HUES6 (cell line): ENCODE measurements around the gene DCLK3.

Experiments
- H3K27ac ChIP-seq: 2 replicates; pipeline ENCODE4 v1.7.0; 2013; ENCODE audit warnings: low read depth, mild to moderate bottlenecking, low read length, inconsistent platforms
- H3K27me3 ChIP-seq: 2 replicates; pipeline ENCODE4 v1.6.1; 2013; ENCODE audit warnings: low read length; ENCODE audit not compliant: control insufficient read depth, insufficient read depth
- H3K36me3 ChIP-seq: 2 replicates; pipeline ENCODE4 v1.6.1; 2013; ENCODE audit warnings: low read length; ENCODE audit not compliant: control insufficient read depth, insufficient read depth
- H3K4me1 ChIP-seq: 2 replicates; pipeline ENCODE4 v1.6.1; 2013; ENCODE audit warnings: low read length; ENCODE audit not compliant: control insufficient read depth, insufficient read depth
- H3K4me3 ChIP-seq: 2 replicates; pipeline ENCODE4 v1.5.1; 2013; ENCODE audit warnings: low read depth, low read length
- H3K9ac ChIP-seq: one replicate; pipeline ENCODE4 v1.6.1; 2013; ENCODE audit warnings: mild to moderate bottlenecking, low read length
- H3K9me3 ChIP-seq: 2 replicates; pipeline ENCODE4 v1.6.1; 2013; ENCODE audit warnings: low read depth, low read length; ENCODE audit not compliant: control insufficient read depth, insufficient read depth

The DCLK3 gene

DNA sequence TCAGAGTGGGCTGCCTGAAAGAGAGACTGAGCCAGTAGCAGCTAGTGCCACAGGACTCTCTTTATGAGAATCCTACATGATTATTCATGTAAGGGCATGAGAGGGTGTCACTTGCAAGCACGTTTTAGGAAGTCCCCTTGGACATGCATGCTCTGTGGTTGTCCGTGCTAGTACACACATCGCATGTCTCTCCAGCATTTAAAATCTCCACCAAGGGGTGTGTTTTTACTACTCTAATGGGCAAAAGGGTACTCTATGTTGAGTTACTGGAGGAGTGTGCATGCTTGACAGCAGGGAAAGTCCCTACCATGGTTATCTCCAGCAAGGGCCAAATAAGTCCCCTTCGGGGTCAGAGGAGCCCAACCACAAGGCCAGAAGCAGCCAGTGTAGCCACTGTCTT is 70.7 kb downstream of the DCLK3 start:
- Histone ChIP-seq H3K4me3 (no peak overlapping the region), H3K27me3 (no peaks in the 10 kb centered on the region), H3K4me1 (peaks cover 2% of the 10 kb centered on the region; the same call in 1 of the 2 replicates), H3K9ac (no peak overlapping the region), H3K36me3 (no peaks in the 10 kb centered on the region), H3K9me3 (peaks cover 10% of the 10 kb centered on the region), H3K27ac (no peak overlapping the region)

DNA sequence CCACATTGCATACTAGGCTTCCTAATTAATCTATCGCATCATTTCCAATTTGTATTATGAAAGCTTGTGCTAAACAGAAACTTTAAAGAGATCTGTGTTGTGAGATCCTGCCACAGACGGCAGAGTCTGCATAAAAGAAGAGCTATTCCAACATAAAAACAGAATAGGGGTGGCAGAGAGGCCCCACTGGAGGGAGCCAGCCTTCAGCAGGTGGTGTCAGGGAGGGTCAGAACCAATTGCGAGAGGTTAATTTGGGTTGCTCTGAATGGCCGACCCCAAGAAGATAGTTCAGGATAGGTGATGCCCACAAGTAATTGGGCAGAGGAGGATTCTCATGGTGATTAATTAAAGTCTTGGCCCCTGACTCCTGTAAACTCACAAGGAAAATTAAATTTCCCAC is 74.8 kb downstream of the DCLK3 start:
- no peak overlapping the region for H3K9ac ChIP-seq

DNA sequence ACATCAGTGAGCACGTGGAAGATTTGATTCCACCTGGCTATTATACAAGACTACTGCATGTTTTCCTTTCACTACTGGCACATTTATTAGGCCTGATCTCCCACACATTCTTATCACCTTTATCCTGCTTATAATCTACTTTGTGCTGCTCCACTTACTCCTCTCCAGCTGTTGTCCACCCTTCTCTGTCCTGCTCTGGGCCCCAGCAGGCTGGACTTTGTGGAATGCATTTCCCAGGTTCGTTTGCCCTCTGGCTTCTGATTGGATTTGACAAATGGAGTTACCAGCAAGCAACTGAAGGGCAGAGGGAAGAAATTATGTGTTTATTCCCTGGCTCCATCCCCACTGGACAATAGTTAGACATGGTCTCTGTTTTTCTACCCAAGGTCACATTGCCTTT is 75.5 kb downstream of the DCLK3 start:
- peaks cover 7% of the 10 kb centered on the region; the same call in 1 of the 2 replicates for H3K9me3 ChIP-seq
- no peak overlapping the region for H3K9ac ChIP-seq
- no peak overlapping the region for H3K27ac ChIP-seq
- no peak overlapping the region for H3K4me3 ChIP-seq
- no peaks in the 10 kb centered on the region; the same call in 1 of the 2 replicates for H3K4me1 ChIP-seq
- no peaks in the 10 kb centered on the region for H3K36me3 ChIP-seq
- no peaks in the 10 kb centered on the region for H3K27me3 ChIP-seq

More for the DNA sequence above, 74.8 kb downstream of the DCLK3 start:
- no peaks in the 10 kb centered on the region; the same call in 1 of the 2 replicates for H3K4me1 ChIP-seq
- H3K9me3 ChIP-seq = peaks cover 10% of the 10 kb centered on the region
- H3K27me3 ChIP-seq = no peaks in the 10 kb centered on the region
- H3K4me3 ChIP-seq = no peak overlapping the region
- no peaks in the 10 kb centered on the region for H3K36me3 ChIP-seq
- H3K27ac ChIP-seq = no peak overlapping the region

DNA sequence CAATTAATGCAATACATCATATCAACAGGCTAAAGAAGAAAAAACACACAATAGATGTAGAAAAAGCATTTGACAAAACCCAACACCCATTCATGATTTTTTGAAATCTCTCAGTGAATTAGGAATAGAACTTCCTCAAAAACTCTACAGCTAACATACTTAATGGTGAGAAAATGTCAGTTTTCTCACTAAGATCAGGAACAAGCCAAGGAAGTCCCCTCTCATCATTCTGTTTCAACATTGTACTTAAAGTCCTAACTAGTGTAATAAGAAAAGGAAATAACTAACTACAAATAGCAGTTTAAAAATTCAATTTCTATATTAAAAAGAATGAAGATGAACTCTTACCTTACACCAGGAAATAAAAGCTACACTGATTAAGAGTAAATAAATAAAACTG is 77.8 kb downstream of the DCLK3 start:
- no peaks in the 10 kb centered on the region for H3K36me3 ChIP-seq
- H3K27me3 ChIP-seq = no peaks in the 10 kb centered on the region
- no peaks in the 10 kb centered on the region; the same call in 1 of the 2 replicates for H3K4me1 ChIP-seq
- no peak overlapping the region for H3K4me3 ChIP-seq
- no peak overlapping the region for H3K9ac ChIP-seq
- H3K9me3 ChIP-seq = peaks cover under 1% of the 10 kb centered on the region; the same call in 1 of the 2 replicates
- H3K27ac ChIP-seq = no peak overlapping the region

DNA sequence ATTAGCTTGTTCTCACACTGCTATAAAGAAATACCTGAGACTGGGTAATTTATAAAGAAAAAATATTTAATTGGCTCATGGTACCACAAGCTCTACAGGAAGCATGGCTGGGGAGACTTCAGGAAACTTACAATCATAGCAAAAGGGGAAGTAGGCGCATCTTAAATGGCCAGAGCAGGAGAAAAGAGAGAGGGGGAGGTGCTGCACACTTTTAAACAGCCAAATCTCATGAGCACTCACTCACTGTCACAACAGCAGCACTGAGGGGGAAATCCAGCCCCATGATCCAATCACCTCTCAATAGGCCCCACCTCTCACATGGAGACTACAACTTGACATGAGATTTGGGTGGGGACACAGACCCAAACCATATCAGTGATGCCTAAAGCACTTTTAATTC is 82.5 kb downstream of the DCLK3 start:
- Histone ChIP-seq H3K4me1 (no peaks in the 10 kb centered on the region), H3K9me3 (peaks cover 15% of the 10 kb centered on the region), H3K9ac (no peak overlapping the region), H3K36me3 (no peaks in the 10 kb centered on the region), H3K27me3 (no peaks in the 10 kb centered on the region), H3K27ac (no peak overlapping the region), H3K4me3 (no peak overlapping the region)

DNA sequence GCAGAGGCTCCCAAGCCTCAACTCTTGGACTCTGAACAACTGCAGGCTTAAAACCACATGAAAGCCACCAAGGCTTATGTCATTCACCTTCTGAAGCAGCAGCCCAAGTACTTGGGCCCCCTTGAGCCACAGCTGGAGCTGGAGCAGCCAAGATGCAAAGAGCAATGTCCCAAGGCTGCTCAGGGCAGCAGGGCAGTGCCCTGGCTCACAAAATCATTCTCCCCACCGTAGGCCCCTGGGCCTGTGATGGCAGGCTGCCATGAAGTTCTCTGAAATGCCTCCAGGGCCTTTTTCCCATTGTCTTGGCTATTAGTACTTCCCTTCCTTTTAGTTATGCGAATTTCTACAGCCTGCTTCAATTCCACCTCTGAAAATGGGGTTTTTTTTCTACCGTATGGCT is 83.4 kb downstream of the DCLK3 start:
- Histone ChIP-seq H3K27me3 (no peaks in the 10 kb centered on the region), H3K27ac (no peak overlapping the region), H3K4me1 (no peaks in the 10 kb centered on the region), H3K9me3 (peaks cover 15% of the 10 kb centered on the region), H3K36me3 (no peaks in the 10 kb centered on the region), H3K4me3 (no peak overlapping the region), H3K9ac (no peak overlapping the region)

DNA sequence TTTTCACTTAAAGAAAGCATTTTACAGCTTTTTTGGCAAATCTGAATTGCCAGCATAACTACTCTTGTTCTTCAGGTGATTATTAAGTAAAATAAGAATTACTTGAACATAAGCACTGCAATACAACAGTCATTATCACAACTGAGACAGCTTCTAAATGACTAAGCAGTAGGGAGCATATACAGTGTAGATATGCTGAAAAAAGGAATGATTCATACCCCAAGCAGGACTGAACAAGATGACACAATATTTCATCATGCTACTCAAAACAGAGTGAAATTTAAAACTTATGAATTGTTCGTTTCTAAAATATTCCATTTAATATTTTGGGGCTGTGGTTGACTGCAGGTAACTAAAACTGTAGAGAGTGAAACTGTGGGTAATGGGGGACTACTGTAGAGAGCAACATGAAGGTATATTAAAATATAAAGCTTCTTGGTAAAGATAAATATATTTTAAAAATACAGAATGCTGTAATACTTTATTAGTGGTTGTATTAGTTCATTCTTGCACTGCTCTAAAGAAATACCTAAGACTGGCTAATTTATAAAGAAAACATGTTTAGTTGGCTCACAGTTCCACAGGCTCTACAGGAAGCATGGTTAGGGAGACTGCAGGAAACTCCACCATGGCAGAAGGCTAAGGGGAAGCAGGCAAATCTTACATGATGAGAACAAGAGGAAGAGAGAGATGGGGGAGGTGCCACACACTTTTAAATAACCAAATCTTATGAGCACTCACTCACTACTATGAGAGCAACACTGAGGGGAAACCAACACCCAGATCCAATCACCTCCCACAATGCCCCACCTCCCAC is 84.8 kb downstream of the DCLK3 start:
- Histone ChIP-seq H3K36me3 (no peaks in the 10 kb centered on the region), H3K27ac (no peak overlapping the region), H3K4me3 (no peak overlapping the region), H3K4me1 (no peaks in the 10 kb centered on the region), H3K9ac (no peak overlapping the region), H3K27me3 (no peaks in the 10 kb centered on the region), H3K9me3 (peaks cover 15% of the 10 kb centered on the region)

DNA sequence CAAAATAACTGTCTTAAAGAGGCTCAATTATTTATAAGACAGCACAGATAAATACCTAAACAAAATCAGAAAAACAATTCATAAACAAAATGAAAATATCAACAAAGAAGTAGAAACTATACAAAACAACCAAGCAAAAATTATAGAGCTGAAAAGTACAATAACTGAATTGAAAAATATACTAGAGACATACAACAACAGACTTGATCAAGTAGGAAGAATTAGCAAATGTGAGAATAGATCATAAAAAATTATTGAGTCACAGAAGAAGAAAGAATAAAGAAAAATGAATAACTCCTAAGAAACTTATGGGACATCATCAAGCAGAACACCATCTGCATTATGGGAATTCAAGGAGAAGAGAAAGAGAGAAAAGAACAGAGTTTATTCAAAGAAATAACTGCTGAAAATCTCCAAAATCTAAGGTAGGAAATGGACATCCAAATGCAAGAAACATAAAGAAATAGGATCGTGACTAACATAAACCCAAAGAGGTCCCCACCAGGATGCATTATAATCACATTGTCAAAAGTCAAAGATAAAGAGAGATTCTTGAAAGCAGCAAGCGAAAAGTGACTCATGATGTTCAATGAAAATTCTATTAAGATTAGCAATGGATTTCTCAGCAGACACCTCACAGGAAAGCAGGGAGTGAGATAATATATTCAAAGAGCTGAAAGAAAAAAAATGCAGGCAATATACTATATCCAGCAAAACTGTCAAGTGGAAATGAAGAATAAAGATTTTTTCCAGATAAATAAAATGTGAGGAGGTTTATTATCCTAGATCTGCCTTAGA is 85.9 kb downstream of the DCLK3 start:
- Histone ChIP-seq H3K27me3 (no peaks in the 10 kb centered on the region), H3K36me3 (no peaks in the 10 kb centered on the region), H3K9ac (no peak overlapping the region), H3K27ac (no peak overlapping the region), H3K4me1 (no peaks in the 10 kb centered on the region), H3K9me3 (peaks cover 15% of the 10 kb centered on the region), H3K4me3 (no peak overlapping the region)

DNA sequence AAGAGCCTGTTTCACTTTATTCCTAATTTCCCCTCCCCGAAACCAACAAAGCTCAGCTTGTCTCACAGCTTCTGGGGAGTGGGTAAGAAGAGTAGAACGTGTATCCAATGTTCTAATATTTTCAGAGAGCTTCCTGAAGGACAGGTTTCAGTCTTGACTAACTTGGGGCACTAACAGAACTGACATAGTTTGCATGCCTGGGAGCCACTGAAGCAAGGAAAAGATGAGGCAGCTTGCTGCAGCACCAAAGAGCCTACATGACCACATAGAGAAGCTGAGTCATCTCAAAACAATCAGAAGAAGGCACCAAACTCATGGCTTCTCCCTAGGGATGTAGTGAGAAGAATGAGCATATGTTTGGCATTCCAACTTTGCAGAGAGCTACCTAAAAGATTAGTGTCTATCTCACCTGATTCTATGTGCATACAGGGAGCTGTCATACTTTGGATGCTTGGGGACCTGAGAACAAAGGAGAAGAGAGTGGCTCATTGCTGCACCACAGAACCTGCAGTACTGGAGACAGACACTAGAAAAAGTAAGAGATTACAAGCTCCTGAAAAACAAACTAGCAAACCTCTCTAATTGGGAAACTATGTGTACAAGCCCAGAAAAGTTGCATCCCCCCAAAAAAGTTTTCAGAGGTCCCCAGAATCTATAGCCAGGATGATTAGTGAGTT is 86.9 kb downstream of the DCLK3 start:
- no peaks in the 10 kb centered on the region for H3K4me1 ChIP-seq
- no peak overlapping the region for H3K9ac ChIP-seq
- no peaks in the 10 kb centered on the region for H3K36me3 ChIP-seq
- H3K27ac ChIP-seq = no peak overlapping the region
- H3K27me3 ChIP-seq = no peaks in the 10 kb centered on the region
- peaks cover 15% of the 10 kb centered on the region for H3K9me3 ChIP-seq
- no peak overlapping the region for H3K4me3 ChIP-seq

DNA sequence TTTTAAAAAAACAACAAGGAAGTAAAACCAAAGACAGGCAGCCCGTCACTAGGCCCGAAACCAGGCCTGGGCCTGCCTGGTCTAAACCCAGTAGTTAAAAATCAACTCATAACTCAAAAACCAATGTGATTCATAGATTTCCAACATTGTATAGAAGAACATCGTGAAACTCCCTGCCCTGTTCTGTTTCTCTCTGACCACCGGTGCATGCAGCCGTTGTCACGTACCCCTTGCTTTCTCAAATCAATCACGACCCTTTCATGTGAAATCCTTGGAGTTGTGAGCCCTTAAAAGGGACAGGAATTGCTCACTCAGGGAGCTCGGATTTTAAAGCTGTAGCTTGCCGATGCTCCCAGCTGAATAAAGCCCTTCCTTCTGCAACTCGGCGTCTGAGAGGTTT is 89.5 kb downstream of the DCLK3 start:
- H3K9me3 ChIP-seq = peaks cover 2% of the 10 kb centered on the region; the same call in 1 of the 2 replicates
- H3K9ac ChIP-seq = no peak overlapping the region
- no peaks in the 10 kb centered on the region for H3K27me3 ChIP-seq
- H3K4me1 ChIP-seq = no peaks in the 10 kb centered on the region
- H3K27ac ChIP-seq = no peak overlapping the region
- no peaks in the 10 kb centered on the region for H3K36me3 ChIP-seq
- no peak overlapping the region for H3K4me3 ChIP-seq

DNA sequence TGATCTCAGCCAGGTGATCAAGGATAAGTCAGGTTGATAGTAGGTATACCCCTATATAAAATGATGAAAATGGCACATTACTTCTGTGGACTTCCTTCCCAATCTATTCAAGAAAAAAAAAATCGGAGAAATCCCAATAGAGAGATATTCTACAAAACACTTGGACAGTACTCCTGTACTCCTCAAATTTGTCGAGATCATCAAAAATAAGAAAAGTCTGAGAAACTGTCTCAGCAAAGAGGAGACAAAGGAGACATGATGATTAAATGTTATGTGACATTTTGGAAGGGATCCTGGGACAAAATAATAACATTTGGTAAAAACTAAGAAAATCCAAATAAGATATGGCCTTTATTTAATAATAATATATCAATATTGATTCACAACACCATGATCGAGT is 94.6 kb downstream of the DCLK3 start:
- H3K27ac ChIP-seq = no peak overlapping the region
- no peaks in the 10 kb centered on the region for H3K4me1 ChIP-seq
- H3K9ac ChIP-seq = no peak overlapping the region

More for the DNA sequence above, 94.6 kb downstream of the DCLK3 start:
- no peaks in the 10 kb centered on the region for H3K36me3 ChIP-seq
- no peaks in the 10 kb centered on the region for H3K27me3 ChIP-seq
- H3K9me3 ChIP-seq = no peaks in the 10 kb centered on the region
- H3K4me3 ChIP-seq = no peak overlapping the region
